Colonic mucosa (tissue), 4 donors: Measurements from ENCODE around the gene FOXS1. TPM values are rescaled to one million over a fixed set of nuclear protein-coding genes. Genes with fewer than 3 reads are reported as not detected.

ENCODE experiments used
- DNase-seq: peaks from one replicate; pipeline ENCODE4 v3.0.0-alpha.2; 2020
- H3K27ac ChIP-seq: fragments of 200-600 bp; one replicate; pipeline ENCODE4 v1.8.0; 2021
- H3K27me3 ChIP-seq: fragments of 200-600 bp; one replicate; pipeline ENCODE4 v1.8.0; 2021
- H3K36me3 ChIP-seq: fragments of 200-600 bp; one replicate; pipeline ENCODE4 v1.8.0; 2021
- H3K4me1 ChIP-seq: fragments of 200-600 bp; one replicate; pipeline ENCODE4 v1.8.0; 2021; ENCODE audit warnings: mild to moderate bottlenecking
- H3K4me3 ChIP-seq: fragments of 200-600 bp; one replicate; pipeline ENCODE4 v1.8.0; 2021
- H3K9ac ChIP-seq, 2 donors: one replicate each; pipeline ENCODE4 v1.7.0; 2013; ENCODE audit warnings: control low read depth in 2 of 2, low read depth in 2 of 2, low read length in 2 of 2
- H3K9me3 ChIP-seq: fragments of 200-600 bp; one replicate; pipeline ENCODE4 v1.8.0; 2021
- intact Hi-C: fragments of 100-400 bp; cut with DNase I; formaldehyde crosslinking; loops from one replicate; pipeline ENCODE4 v1.14.1; 2022
- total RNA-seq, 2 donors: library from RNA; stranded (reverse); fragmentation: NEBNext Ultra II Directional in 1 of 2; extraction: Animal tissue kit (Norgen Biotek cat#: 25700) in 1 of 2; gene quantifications; one replicate each; pipeline ENCODE4 v1.2.1, GENCODE V29; 2021
- TF ChIP-seq, protein P1 (sequence below): fragments of 200-600 bp; IDR thresholded peaks from one replicate; pipeline ENCODE4 v1.8.0; 2022; ENCODE audit warnings: antibody characterized with exemption, mild to moderate bottlenecking
- donor health status: healthy.
- donor health status: DM: no; HTN: no; CAD: no.
- donor health status: DM: no; HTN: no; CAD: no.

FOXS1 gene
- total RNA-seq, 2 donors from 2014 or later = 0.20 to 0.48 TPM

DNA sequence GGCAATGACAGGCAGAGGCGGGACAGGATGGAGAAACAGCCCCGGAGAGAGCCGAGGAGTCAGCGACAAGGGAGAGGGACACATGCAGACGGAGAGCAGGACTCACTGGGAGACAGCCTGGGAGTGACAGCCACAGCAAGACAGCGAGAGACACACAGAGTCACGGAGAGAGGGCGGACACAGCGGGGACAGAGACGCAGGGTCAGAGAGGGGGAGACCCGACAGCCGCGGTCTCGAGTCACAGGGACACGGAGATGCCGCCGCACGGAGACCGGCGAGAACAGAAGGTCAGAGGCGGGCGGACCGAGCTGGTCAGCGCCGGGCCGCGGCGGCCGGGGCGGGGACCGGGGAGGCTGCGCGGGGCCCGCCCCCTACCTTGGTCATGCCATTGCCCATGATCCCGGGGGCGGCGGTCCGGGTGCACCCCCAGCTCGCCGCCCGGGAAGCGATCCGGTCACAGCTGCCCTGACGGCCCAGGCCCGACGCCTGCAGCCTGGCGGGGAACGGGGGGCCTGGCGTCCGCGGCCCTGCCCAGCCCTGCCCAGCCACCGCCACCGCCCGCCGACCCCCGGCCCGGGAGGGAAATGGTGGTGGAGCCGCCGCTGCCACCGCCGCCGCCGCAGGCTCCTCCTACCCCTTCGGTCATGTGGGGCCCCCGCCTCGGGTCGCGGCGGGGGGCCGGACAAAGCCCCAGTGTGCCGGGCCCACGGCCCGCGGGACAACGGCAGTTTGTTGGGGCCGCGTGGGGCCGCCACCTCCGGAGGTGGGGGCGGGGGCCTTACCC lies 24.7 kb upstream of the FOXS1 start, which contains the start of the genes DUSP15 and TTLL9:
Gene DUSP15, minus strand, starts transcription at position 586 of the 784 bp plus-strand sequence. Its CDS starts 190 bp downstream, at position 396.
Gene TTLL9, plus strand, starts transcription at position 693 of the 784 bp plus-strand sequence. CDS start 493 bp downstream, outside the sequence.
- H3K9ac ChIP-seq = peak within 1 kb of the TSS; percentile 68 to 72
- DNase-seq = peak; percentile 39
- H3K27me3 ChIP-seq = peaks cover 20% of the 10 kb centered on the region
- intact Hi-C loops = no loop called here
- no peaks in the 10 kb centered on the region for H3K4me1 ChIP-seq
- no peaks in the 10 kb centered on the region for H3K9me3 ChIP-seq
- TF ChIP-seq, protein P1, sequence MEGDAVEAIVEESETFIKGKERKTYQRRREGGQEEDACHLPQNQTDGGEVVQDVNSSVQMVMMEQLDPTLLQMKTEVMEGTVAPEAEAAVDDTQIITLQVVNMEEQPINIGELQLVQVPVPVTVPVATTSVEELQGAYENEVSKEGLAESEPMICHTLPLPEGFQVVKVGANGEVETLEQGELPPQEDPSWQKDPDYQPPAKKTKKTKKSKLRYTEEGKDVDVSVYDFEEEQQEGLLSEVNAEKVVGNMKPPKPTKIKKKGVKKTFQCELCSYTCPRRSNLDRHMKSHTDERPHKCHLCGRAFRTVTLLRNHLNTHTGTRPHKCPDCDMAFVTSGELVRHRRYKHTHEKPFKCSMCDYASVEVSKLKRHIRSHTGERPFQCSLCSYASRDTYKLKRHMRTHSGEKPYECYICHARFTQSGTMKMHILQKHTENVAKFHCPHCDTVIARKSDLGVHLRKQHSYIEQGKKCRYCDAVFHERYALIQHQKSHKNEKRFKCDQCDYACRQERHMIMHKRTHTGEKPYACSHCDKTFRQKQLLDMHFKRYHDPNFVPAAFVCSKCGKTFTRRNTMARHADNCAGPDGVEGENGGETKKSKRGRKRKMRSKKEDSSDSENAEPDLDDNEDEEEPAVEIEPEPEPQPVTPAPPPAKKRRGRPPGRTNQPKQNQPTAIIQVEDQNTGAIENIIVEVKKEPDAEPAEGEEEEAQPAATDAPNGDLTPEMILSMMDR = no peak
- H3K4me3 ChIP-seq = peak within 1 kb of the TSS; percentile 54
- no peaks in the 10 kb centered on the region for H3K36me3 ChIP-seq
- H3K27ac ChIP-seq = no peak within 1 kb of the TSS

DNA sequence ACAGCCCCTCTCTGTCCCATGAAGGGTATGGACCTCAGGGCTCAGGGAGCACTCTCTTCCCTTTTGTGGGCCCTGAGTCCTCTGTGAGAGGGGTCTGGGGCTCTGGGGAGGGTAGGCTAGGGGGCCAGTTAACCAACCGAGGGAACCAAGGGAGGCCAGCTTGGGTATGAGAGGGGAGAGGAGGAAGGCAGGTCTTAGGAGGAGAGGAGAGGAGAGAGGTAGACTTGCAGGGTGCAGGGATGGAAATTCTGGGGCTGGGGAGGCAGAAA lies 24.2 kb upstream of the FOXS1 start:
- TF ChIP-seq, protein P1 = no peak
- no peak for DNase-seq
- Histone ChIP-seq H3K9ac (peak overlapping the region in 1 of 2 donors; percentile 72), H3K36me3 (no peaks in the 10 kb centered on the region), H3K9me3 (no peaks in the 10 kb centered on the region), H3K27me3 (peaks cover 20% of the 10 kb centered on the region), H3K4me3 (peak overlapping the region; percentile 54), H3K4me1 (no peaks in the 10 kb centered on the region), H3K27ac (no peak overlapping the region)
- intact Hi-C loops = no loop called here

DNA sequence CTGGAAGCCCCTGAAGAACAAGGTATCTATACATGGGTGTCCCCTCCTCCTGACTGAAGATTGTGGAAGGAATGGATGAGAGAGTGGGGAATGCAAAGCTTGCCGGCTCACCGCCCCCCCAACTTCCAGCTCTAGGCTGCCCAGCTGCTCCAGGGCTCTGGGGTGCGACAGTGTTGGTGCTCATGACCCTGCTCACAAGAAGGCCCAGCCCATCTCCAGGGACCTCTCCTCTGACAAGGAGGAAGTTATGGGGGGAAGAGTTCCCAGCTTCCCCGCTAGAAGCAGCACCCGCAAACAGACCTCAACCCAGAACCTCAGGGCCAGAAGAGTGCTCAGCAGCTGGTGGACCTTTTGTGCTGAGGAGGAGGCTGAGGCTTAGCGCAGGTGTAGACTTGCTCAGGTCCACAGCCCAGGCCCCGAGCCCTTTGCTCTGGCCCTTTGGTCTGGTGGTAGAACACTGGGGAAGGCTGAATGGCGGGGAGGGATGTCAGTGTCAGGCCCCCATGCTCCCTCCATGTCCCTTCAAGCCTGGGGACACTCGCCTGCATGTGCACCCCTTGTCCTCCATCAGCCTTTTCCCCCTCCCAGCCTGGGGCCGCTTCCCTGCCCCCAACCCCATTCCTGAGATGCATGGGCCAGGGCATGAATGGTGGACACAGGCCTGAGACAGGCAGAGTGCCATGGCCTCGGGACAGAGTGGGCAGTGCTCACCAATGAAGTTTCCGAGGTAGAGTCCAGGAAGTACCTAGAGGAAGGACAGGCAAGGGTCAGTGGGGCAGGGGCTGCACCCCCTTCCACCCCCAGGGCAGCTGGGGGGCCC lies 23.7 kb upstream of the FOXS1 start:
- no peak for DNase-seq
- TF ChIP-seq, protein P1 = no peak
- H3K27ac ChIP-seq = no peak overlapping the region
- no peaks in the 10 kb centered on the region for H3K9me3 ChIP-seq
- intact Hi-C loops = no loop called here
- H3K4me3 ChIP-seq = no peak overlapping the region
- peaks cover 20% of the 10 kb centered on the region for H3K27me3 ChIP-seq
- H3K9ac ChIP-seq = no peak overlapping the region
- H3K4me1 ChIP-seq = no peaks in the 10 kb centered on the region
- no peaks in the 10 kb centered on the region for H3K36me3 ChIP-seq

DNA sequence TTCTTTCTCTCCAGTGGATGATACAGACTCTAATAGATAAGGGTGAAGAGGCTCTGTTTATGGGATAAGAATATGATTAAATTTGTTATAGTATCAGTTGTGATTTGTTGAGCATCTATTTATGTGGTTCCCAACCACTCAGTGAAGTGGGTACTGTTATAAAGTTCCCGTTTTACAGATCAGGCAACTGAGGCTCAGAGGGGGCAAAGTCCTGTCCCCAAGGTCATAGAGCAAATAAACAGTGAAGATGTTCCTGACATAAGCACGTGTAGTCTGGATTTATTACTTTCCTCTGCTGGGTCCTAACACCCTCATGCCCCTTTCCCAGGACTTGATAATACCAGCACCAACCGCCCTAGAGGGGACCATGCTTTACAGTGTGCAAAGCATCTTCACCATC lies 20.8 kb upstream of the FOXS1 start:
- Histone ChIP-seq H3K9ac (no peak overlapping the region), H3K27ac (no peak overlapping the region), H3K4me1 (no peaks in the 10 kb centered on the region), H3K9me3 (no peaks in the 10 kb centered on the region), H3K4me3 (no peak overlapping the region), H3K27me3 (peaks cover 20% of the 10 kb centered on the region), H3K36me3 (no peaks in the 10 kb centered on the region)
- no peak for DNase-seq
- TF ChIP-seq, protein P1 = no peak
- intact Hi-C loops = no loop called here

DNA sequence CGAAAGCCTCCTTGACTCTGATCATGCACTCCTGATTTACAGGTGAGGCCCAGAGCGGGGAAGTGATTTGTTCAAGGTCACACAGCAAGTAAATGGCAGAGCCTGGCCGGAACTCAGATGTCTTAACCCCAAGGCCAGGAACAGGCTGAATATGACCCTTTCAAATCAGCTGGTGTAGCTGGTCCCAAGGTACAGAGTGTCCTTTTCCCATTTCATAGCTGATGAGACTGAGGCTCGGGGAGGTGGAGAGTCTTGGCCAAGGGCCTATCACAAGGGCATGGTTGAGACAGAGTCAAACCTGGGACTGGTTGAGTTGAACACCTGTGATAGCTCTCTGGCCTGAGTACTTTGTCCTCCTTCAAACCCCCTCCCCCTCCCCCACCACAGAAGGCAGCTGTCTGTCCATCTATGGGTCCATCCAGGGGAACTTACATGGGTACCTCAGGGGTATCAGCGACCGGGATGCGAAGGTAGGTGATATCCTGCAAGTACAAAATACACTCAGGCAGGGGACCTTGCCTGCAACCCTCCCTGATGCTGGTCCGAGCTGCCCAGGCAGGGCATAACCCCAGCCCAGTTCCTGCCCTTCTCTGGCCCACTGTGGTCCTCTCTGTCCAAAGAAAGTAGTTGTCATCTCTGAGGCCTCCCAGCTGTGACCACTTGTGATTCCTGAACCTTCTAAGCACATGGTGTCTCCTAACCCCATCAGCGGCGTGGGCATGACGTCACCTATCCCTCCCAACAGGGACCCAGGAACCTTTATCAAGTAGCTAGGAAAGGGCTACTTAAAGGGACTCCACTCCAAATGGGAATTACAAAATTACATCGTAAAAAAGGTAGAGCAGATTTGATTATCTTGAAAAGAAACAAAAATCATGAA lies 19.4 kb upstream of the FOXS1 start:
- Histone ChIP-seq H3K9ac (no peak overlapping the region), H3K4me1 (peaks cover 7% of the 10 kb centered on the region), H3K4me3 (no peak overlapping the region), H3K9me3 (no peaks in the 10 kb centered on the region), H3K27me3 (peaks cover 12% of the 10 kb centered on the region), H3K36me3 (no peaks in the 10 kb centered on the region), H3K27ac (no peak overlapping the region)
- intact Hi-C loops = no loop called here
- no peak for DNase-seq
- TF ChIP-seq, protein P1 = no peak
